Astrocyte (in vitro differentiated cells and primary cell): ENCODE data around the gene SPG11. TPM values are rescaled to one million over a fixed set of nuclear protein-coding genes. Genes with fewer than 3 reads are reported as not detected.
"Not testable (repeated sequence)": the region's sequence is repeated elsewhere in the genome, so short reads cannot be mapped to it uniquely, and the experiment has no call there.

Experiments used
- DNase-seq: peaks from one replicate; pipeline ENCODE4 v3.0.0-alpha.2; 2010; ENCODE audit warnings: low read depth
- FAIRE-seq: peaks from 2 replicates; lab custom pipeline; 2011; peaks lifted over from hg19 to GRCh38; lab: Jason Lieb, UNC
- H2AFZ ChIP-seq: 2 replicates; pipeline ENCODE4 v1.6.0; 2012; ENCODE audit warnings: low read depth, low read length, inconsistent platforms
- H3K27ac ChIP-seq: 2 replicates; pipeline ENCODE4 v1.5.1; 2011; ENCODE audit warnings: low read depth, low read length, inconsistent platforms
- H3K27me3 ChIP-seq: 2 replicates; pipeline ENCODE4 v1.6.0; 2011; ENCODE audit warnings: low read length, inconsistent platforms; ENCODE audit not compliant: insufficient read depth
- H3K36me3 ChIP-seq: 2 replicates; pipeline ENCODE4 v1.5.1; 2011; ENCODE audit warnings: low read length, inconsistent platforms; ENCODE audit not compliant: insufficient read depth
- H3K4me1 ChIP-seq: 2 replicates; pipeline ENCODE4 v1.5.1; 2011; ENCODE audit warnings: low read length, inconsistent platforms; ENCODE audit not compliant: insufficient read depth
- H3K4me2 ChIP-seq: 2 replicates; pipeline ENCODE4 v1.6.0; 2012; ENCODE audit warnings: low read length, inconsistent platforms
- H3K4me3 ChIP-seq: 2 replicates; pipeline ENCODE4 v1.5.1; 2011; ENCODE audit warnings: low read depth, mild to moderate bottlenecking, low read length, inconsistent platforms; ENCODE audit not compliant: insufficient read depth
- H3K79me2 ChIP-seq: 2 replicates; pipeline ENCODE4 v1.6.0; 2012; ENCODE audit warnings: mild to moderate bottlenecking, low read length, inconsistent platforms; ENCODE audit not compliant: insufficient read depth
- H3K9ac ChIP-seq: 2 replicates; pipeline ENCODE4 v1.6.0; 2012; ENCODE audit warnings: mild to moderate bottlenecking, low read length, inconsistent platforms
- H3K9me3 ChIP-seq: 2 replicates; pipeline ENCODE4 v1.5.1; 2012; ENCODE audit warnings: low read depth, mild to moderate bottlenecking, low read length, inconsistent platforms; ENCODE audit not compliant: insufficient read depth
- H4K20me1 ChIP-seq: 2 replicates; pipeline ENCODE4 v1.6.0; 2012; ENCODE audit warnings: low read length, inconsistent platforms; ENCODE audit not compliant: insufficient read depth
- H3K27ac Mint-ChIP-seq: one replicate; pipeline ENCODE4 v1.8.0; 2021; ENCODE audit warnings: mild to moderate bottlenecking, mixed read lengths; ENCODE audit not compliant: unreplicated experiment
- H3K27me3 Mint-ChIP-seq: one replicate; pipeline ENCODE4 v1.8.0; 2021; ENCODE audit warnings: low read depth, mixed read lengths; ENCODE audit not compliant: unreplicated experiment
- H3K36me3 Mint-ChIP-seq: one replicate; pipeline ENCODE4 v1.8.0; 2021; ENCODE audit warnings: low read depth, mixed read lengths; ENCODE audit not compliant: unreplicated experiment
- H3K4me1 Mint-ChIP-seq: one replicate; pipeline ENCODE4 v1.8.0; 2021; ENCODE audit warnings: low read depth, mixed read lengths; ENCODE audit not compliant: unreplicated experiment
- H3K4me3 Mint-ChIP-seq: one replicate; pipeline ENCODE4 v1.8.0; 2021; ENCODE audit warnings: mild to moderate bottlenecking, moderate library complexity, mixed read lengths; ENCODE audit not compliant: unreplicated experiment
- H3K9me3 Mint-ChIP-seq: one replicate; pipeline ENCODE4 v1.8.0; 2021; ENCODE audit warnings: mild to moderate bottlenecking, mixed read lengths; ENCODE audit not compliant: unreplicated experiment
- EZH2 ChIP-seq: IDR thresholded peaks from 2 replicates; pipeline ENCODE4 v1.6.1; 2012; ENCODE audit warnings: mild to moderate bottlenecking, low read length, inconsistent platforms; ENCODE audit not compliant: insufficient read depth
- total RNA-seq: library from RNA; stranded (reverse); gene quantifications from 2 replicates; pipeline ENCODE4 v1.2.1, GENCODE V29; 2021
- TF ChIP-seq, protein P1 (sequence below): IDR thresholded peaks from 2 replicates; pipeline ENCODE4 v1.5.1; 2011; ENCODE audit warnings: low read depth, mild to moderate bottlenecking, inconsistent platforms, low read length, moderate library complexity; ENCODE audit not compliant: insufficient read depth

Gene SPG11
- total RNA-seq, 1 donor from 2014 or later = 34.4 TPM

DNA sequence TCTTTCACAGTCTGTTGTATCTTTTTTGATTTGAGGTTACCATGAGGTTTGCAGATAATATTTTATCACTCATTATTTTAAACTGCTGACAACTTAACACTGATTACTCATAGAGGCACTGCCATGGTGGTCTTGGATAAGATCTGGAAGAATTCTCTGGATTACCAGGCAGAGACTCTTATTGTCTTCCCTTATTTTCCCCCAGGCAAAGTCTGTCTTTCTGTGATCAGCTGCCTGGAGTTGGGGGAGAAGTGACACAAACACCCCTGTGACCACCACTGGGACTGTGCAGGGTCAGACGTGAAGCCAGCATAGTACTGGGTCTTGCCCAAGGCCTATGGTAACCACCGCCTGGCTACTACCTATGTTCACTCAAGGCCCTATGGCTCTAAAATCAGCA, 42.9 kb upstream of the SPG11 start:
- no peak overlapping the region for H3K4me2 ChIP-seq
- no peaks in the 10 kb centered on the region for H3K27me3 Mint-ChIP-seq
- no peak overlapping the region for H3K27ac ChIP-seq
- H3K4me1 ChIP-seq = no peaks in the 10 kb centered on the region
- no peak overlapping the region for H2AFZ ChIP-seq
- H3K4me1 Mint-ChIP-seq = no peaks in the 10 kb centered on the region
- DNase-seq = no peak
- no peak overlapping the region for H3K4me3 Mint-ChIP-seq
- no peaks in the 10 kb centered on the region for H4K20me1 ChIP-seq
- no peaks in the 10 kb centered on the region for H3K9me3 ChIP-seq
- no peak for TF ChIP-seq EZH2
- TF ChIP-seq, protein P1, sequence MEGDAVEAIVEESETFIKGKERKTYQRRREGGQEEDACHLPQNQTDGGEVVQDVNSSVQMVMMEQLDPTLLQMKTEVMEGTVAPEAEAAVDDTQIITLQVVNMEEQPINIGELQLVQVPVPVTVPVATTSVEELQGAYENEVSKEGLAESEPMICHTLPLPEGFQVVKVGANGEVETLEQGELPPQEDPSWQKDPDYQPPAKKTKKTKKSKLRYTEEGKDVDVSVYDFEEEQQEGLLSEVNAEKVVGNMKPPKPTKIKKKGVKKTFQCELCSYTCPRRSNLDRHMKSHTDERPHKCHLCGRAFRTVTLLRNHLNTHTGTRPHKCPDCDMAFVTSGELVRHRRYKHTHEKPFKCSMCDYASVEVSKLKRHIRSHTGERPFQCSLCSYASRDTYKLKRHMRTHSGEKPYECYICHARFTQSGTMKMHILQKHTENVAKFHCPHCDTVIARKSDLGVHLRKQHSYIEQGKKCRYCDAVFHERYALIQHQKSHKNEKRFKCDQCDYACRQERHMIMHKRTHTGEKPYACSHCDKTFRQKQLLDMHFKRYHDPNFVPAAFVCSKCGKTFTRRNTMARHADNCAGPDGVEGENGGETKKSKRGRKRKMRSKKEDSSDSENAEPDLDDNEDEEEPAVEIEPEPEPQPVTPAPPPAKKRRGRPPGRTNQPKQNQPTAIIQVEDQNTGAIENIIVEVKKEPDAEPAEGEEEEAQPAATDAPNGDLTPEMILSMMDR = no peak
- no peak for FAIRE-seq
- H3K79me2 ChIP-seq = peaks cover 1% of the 10 kb centered on the region
- no peak overlapping the region for H3K27ac Mint-ChIP-seq
- no peaks in the 10 kb centered on the region for H3K36me3 ChIP-seq
- H3K27me3 ChIP-seq = no peaks in the 10 kb centered on the region
- H3K9ac ChIP-seq = no peak overlapping the region
- H3K9me3 Mint-ChIP-seq = peaks cover 6% of the 10 kb centered on the region
- peaks cover 4% of the 10 kb centered on the region for H3K36me3 Mint-ChIP-seq
- no peak overlapping the region for H3K4me3 ChIP-seq

DNA sequence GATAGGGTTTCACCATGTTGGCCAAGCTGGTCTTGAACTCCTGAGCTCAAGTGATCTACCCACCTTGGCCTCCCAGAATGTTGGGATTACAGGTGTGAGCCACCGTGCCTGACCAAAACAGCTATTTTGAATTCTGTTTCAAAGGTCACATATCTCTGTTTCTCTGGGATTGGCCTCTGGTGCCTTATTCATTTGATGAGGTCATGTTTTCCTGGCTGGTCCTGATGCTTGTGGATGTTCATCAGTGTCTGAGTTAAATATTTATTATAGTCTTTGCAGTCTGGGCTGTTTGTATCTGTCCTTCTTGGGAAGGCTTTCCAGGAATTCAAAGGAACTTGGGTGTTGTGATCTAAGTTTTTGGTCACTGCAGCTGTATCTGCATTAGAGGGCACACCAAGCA, 42.5 kb upstream of the SPG11 start:
- no peaks in the 10 kb centered on the region for H3K79me2 ChIP-seq
- Mint-ChIP-seq H3K27me3 (no peaks in the 10 kb centered on the region), H3K9me3 (peaks cover 6% of the 10 kb centered on the region), H3K4me3 (no peak overlapping the region), H3K4me1 (no peaks in the 10 kb centered on the region), H3K27ac (no peak overlapping the region), H3K36me3 (peaks cover 4% of the 10 kb centered on the region)
- no peaks in the 10 kb centered on the region for H3K4me1 ChIP-seq
- H3K4me3 ChIP-seq = no peak overlapping the region
- TF ChIP-seq, protein P1 = no peak
- TF ChIP-seq EZH2 = no peak
- DNase-seq (no peak), FAIRE-seq (no peak)
- no peak overlapping the region for H3K27ac ChIP-seq
- no peaks in the 10 kb centered on the region for H4K20me1 ChIP-seq
- H3K9me3 ChIP-seq = no peaks in the 10 kb centered on the region
- no peak overlapping the region for H2AFZ ChIP-seq
- H3K9ac ChIP-seq = no peak overlapping the region
- no peaks in the 10 kb centered on the region for H3K27me3 ChIP-seq
- H3K36me3 ChIP-seq = no peaks in the 10 kb centered on the region
- H3K4me2 ChIP-seq = no peak overlapping the region

DNA sequence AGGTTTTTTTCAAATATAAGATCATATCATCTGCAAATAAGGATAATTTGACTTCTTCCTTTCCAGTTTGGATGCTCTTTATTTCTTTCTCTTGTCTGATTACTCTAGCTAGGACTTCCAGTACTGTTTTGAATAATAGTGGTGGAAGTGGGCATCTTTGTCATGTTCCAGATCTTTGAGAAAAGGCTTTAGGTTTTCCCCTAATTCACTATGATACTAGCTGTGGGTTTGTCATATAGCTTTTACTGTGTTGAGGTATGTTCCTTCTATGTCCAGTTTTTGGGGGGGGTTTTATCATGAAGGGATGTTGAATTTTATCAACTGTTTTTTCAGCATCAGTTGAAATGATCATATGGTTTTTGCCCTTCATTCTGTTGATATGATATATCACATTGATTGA, 37.2 kb upstream of the SPG11 start:
- H3K79me2 ChIP-seq, H3K36me3 Mint-ChIP-seq, H3K27ac ChIP-seq, H3K27me3 Mint-ChIP-seq, H4K20me1 ChIP-seq, H2AFZ ChIP-seq, FAIRE-seq, H3K4me1 ChIP-seq, H3K4me1 Mint-ChIP-seq, H3K36me3 ChIP-seq, H3K27ac Mint-ChIP-seq, H3K4me3 Mint-ChIP-seq, H3K4me2 ChIP-seq, H3K9me3 ChIP-seq, H3K4me3 ChIP-seq, DNase-seq, H3K9ac ChIP-seq: not testable (repeated sequence)
- peaks cover 21% of the 10 kb centered on the region for H3K27me3 ChIP-seq
- H3K9me3 Mint-ChIP-seq = peaks cover 13% of the 10 kb centered on the region
